Measurements from ENCODE around the gene CABP4.
"Not testable (repeated sequence)": the region's sequence is repeated elsewhere in the genome, so short reads cannot be mapped to it uniquely, and the experiment has no call there.

The CABP4 gene

GRCh38 chr11:67456068-67456705 lies 1.0 kb downstream of the CABP4 start:
- DNase-seq: no peak

GRCh38 chr11:67457453-67457852 lies 2.3 kb downstream of the CABP4 start:
- no peak for DNase-seq

- DNase-seq: no peak
Measured at GRCh38 chr11:67458266-67458665, 3.1 kb downstream of the CABP4 start.

- DNase-seq: no peak
Measured at GRCh38 chr11:67463186-67463585, 8.0 kb downstream of the CABP4 start.

- DNase-seq: no peak
Measured at GRCh38 chr11:67463680-67464410, 8.7 kb downstream of the CABP4 start.

GRCh38 chr11:67464411-67465188 lies 9.4 kb downstream of the CABP4 start:
- DNase-seq: peak; percentile 93

- no peak for DNase-seq
Measured at GRCh38 chr11:67465189-67465510, 10.0 kb downstream of the CABP4 start.

- DNase-seq: not testable (repeated sequence)
Measured at GRCh38 chr11:67465530-67465929, 10.4 kb downstream of the CABP4 start.

- DNase-seq: no peak
Measured at GRCh38 chr11:67466367-67466766, 11.2 kb downstream of the CABP4 start.

- DNase-seq: no peak
Measured at GRCh38 chr11:67466962-67467771, 12.0 kb downstream of the CABP4 start.

GRCh38 chr11:67468056-67468455 lies 12.9 kb downstream of the CABP4 start:
- DNase-seq: no peak

GRCh38 chr11:67468456-67468758 lies 13.3 kb downstream of the CABP4 start:
- no peak for DNase-seq

- DNase-seq: peak; percentile 91
Measured at GRCh38 chr11:67468759-67469507, 13.8 kb downstream of the CABP4 start, which contains the start of gene TMEM134. TSS of gene TMEM134 (minus strand) at chr11:67469251. CDS start at chr11:67469192, 59 bp downstream.

- no peak for DNase-seq
Measured at GRCh38 chr11:67469508-67469811, 14.3 kb downstream of the CABP4 start.

- no peak for DNase-seq
Measured at GRCh38 chr11:67470337-67471002, 15.3 kb downstream of the CABP4 start.

GRCh38 chr11:67472882-67473281 lies 17.7 kb downstream of the CABP4 start:
- no peak for DNase-seq

GRCh38 chr11:67476692-67477091 lies 21.5 kb downstream of the CABP4 start:
- not testable (repeated sequence) for DNase-seq

GRCh38 chr11:67477344-67478050 lies 22.3 kb downstream of the CABP4 start:
- not testable (repeated sequence) for DNase-seq

- DNase-seq: peak; percentile 45
Measured at GRCh38 chr11:67482275-67482826, 27.2 kb downstream of the CABP4 start.

- peak; percentile 98 for DNase-seq
Measured at GRCh38 chr11:67482827-67483798, 28.0 kb downstream of the CABP4 start, which contains the start of gene AIP. TSS of gene AIP (plus strand) at chr11:67483026. CDS start at chr11:67483159, 133 bp downstream.
